ENCODE results near the gene PIGU. TPM values are rescaled to one million over a fixed set of nuclear protein-coding genes. Genes with fewer than 3 reads are reported as not detected.

Gene PIGU
- total RNA-seq, 2 donors from 2014 or later: 20.7 to 25.2 TPM

GRCh38 chr20:34582911-34583310 lies 94.0 kb downstream of the PIGU start:
- ATAC-seq (replicated peaks in 1 of 2): no peak
- no peak for DNase-seq
- Mint-ChIP-seq H3K4me3 (no peak overlapping the region), H3K27ac (no peak overlapping the region), H3K27me3 (ENCODE audit: low read depth) (no peaks in the 10 kb centered on the region), H3K36me3 (ENCODE audit: insufficient read depth in 2 of 2) (peaks cover 0 to 4% of the 10 kb centered on the region in 2 donors), H3K9me3 (no peaks in the 10 kb centered on the region), H3K4me1 (ENCODE audit: low read depth) (peaks cover 40% of the 10 kb centered on the region)

GRCh38 chr20:34582221-34582620 lies 94.7 kb downstream of the PIGU start:
- Mint-ChIP-seq H3K36me3 (ENCODE audit: insufficient read depth in 2 of 2) (peaks cover 0 to 4% of the 10 kb centered on the region in 2 donors), H3K4me1 (ENCODE audit: low read depth) (peaks cover 40% of the 10 kb centered on the region), H3K27me3 (ENCODE audit: low read depth) (no peaks in the 10 kb centered on the region), H3K4me3 (peak overlapping the region in 1 of 2 donors; percentile 67), H3K27ac (peak overlapping the region; percentile 88), H3K9me3 (no peaks in the 10 kb centered on the region)
- ATAC-seq (replicated peaks in 1 of 2): no peak
- no peak for DNase-seq

GRCh38 chr20:34581341-34582184 lies 95.3 kb downstream of the PIGU start:
- Mint-ChIP-seq H3K27ac (peak overlapping the region; percentile 88), H3K36me3 (ENCODE audit: insufficient read depth in 2 of 2) (peaks cover 0 to 4% of the 10 kb centered on the region in 2 donors), H3K4me3 (peak overlapping the region; percentile 67 to 74), H3K27me3 (ENCODE audit: low read depth) (no peaks in the 10 kb centered on the region), H3K4me1 (ENCODE audit: low read depth) (peaks cover 40% of the 10 kb centered on the region), H3K9me3 (no peaks in the 10 kb centered on the region)
- ATAC-seq (replicated peaks in 1 of 2) (peak; percentile 91 to 93), DNase-seq (peak; percentile 66 to 71)

- peak; percentile 34 to 37 for DNase-seq
- peak overlapping the region; percentile 42 to 49 for H3K4me3 Mint-ChIP-seq
- peak; percentile 49 to 56 for ATAC-seq (replicated peaks in 1 of 2)
- H3K9me3 Mint-ChIP-seq: no peaks in the 10 kb centered on the region
- peaks cover 40% of the 10 kb centered on the region for H3K4me1 Mint-ChIP-seq (ENCODE audit: low read depth)
- no peaks in the 10 kb centered on the region for H3K27me3 Mint-ChIP-seq (ENCODE audit: low read depth)
- peaks cover 0 to 6% of the 10 kb centered on the region in 2 donors for H3K36me3 Mint-ChIP-seq (ENCODE audit: insufficient read depth in 2 of 2)
- H3K27ac Mint-ChIP-seq: peak overlapping the region; percentile 90
Observed at GRCh38 chr20:34579979-34580940, 96.6 kb downstream of the PIGU start.

GRCh38 chr20:34579191-34579978 lies 97.5 kb downstream of the PIGU start:
- Mint-ChIP-seq H3K27me3 (ENCODE audit: low read depth) (no peaks in the 10 kb centered on the region), H3K36me3 (ENCODE audit: insufficient read depth in 2 of 2) (peaks cover 0 to 6% of the 10 kb centered on the region in 2 donors), H3K27ac (peak overlapping the region; percentile 90), H3K4me1 (ENCODE audit: low read depth) (peaks cover 40% of the 10 kb centered on the region), H3K9me3 (no peaks in the 10 kb centered on the region), H3K4me3 (peak overlapping the region in 1 of 2 donors; percentile 42)
- ATAC-seq (replicated peaks in 1 of 2) (no peak), DNase-seq (no peak)

GRCh38 chr20:34578521-34578920 lies 98.4 kb downstream of the PIGU start:
- ATAC-seq (replicated peaks in 1 of 2): no peak
- Mint-ChIP-seq H3K4me1 (ENCODE audit: low read depth) (peaks cover 40% of the 10 kb centered on the region), H3K9me3 (no peaks in the 10 kb centered on the region), H3K27me3 (ENCODE audit: low read depth) (no peaks in the 10 kb centered on the region), H3K36me3 (ENCODE audit: insufficient read depth in 2 of 2) (peaks cover 0 to 6% of the 10 kb centered on the region in 2 donors), H3K27ac (no peak overlapping the region), H3K4me3 (no peak overlapping the region)
- DNase-seq: no peak

GRCh38 chr20:34578025-34578424 lies 98.9 kb downstream of the PIGU start:
- Mint-ChIP-seq H3K4me3 (no peak overlapping the region), H3K36me3 (ENCODE audit: insufficient read depth in 2 of 2) (peaks cover 0 to 6% of the 10 kb centered on the region in 2 donors), H3K9me3 (no peaks in the 10 kb centered on the region), H3K4me1 (ENCODE audit: low read depth) (peaks cover 37% of the 10 kb centered on the region), H3K27ac (no peak overlapping the region), H3K27me3 (ENCODE audit: low read depth) (no peaks in the 10 kb centered on the region)
- no peak for DNase-seq
- no peak for ATAC-seq (replicated peaks in 1 of 2)

- no peak for ATAC-seq (replicated peaks in 1 of 2)
- Mint-ChIP-seq H3K27me3 (ENCODE audit: low read depth) (no peaks in the 10 kb centered on the region), H3K4me3 (no peak overlapping the region), H3K4me1 (ENCODE audit: low read depth) (peaks cover 27% of the 10 kb centered on the region), H3K36me3 (ENCODE audit: insufficient read depth in 2 of 2) (peaks cover 0 to 6% of the 10 kb centered on the region in 2 donors), H3K27ac (no peak overlapping the region), H3K9me3 (no peaks in the 10 kb centered on the region)
- no peak for DNase-seq
Observed at GRCh38 chr20:34577061-34577460, 99.8 kb downstream of the PIGU start.

DNA sequence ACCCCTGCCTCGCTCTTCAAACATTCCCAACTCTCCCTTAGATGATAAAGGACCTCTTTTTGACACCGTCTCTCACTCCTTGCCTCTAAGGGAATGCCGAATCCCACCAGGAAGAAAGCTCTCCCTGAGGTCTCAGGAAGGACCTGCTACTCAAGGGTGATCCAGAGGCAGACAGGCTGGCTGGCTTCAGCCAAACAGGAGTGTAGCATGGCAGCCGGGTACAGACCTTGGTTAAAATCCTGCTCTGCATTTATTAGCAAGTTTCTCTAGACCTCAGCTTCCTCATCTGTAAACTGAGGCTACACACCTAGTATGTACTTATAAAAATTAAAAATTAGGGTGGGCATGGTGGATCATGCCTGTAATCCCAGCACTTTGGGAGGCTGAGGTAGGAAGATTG lies 101.1 kb downstream of the PIGU start:
- no peaks in the 10 kb centered on the region for H3K9me3 Mint-ChIP-seq
- H3K27me3 Mint-ChIP-seq (ENCODE audit: low read depth): no peaks in the 10 kb centered on the region

GRCh38 chr20:34575271-34575670 lies 101.6 kb downstream of the PIGU start:
- H3K27ac Mint-ChIP-seq: no peak overlapping the region
- no peak overlapping the region for H3K4me3 Mint-ChIP-seq
- no peak for ATAC-seq (replicated peaks in 1 of 2)
- H3K27me3 Mint-ChIP-seq (ENCODE audit: low read depth): no peaks in the 10 kb centered on the region
- no peaks in the 10 kb centered on the region for H3K9me3 Mint-ChIP-seq
- H3K36me3 Mint-ChIP-seq (ENCODE audit: insufficient read depth in 2 of 2): peaks cover 2% of the 10 kb centered on the region in 2 donors
- DNase-seq: no peak
- peaks cover 9% of the 10 kb centered on the region for H3K4me1 Mint-ChIP-seq (ENCODE audit: low read depth)

More for the DNA sequence above, 101.1 kb downstream of the PIGU start:
- Mint-ChIP-seq H3K27ac (no peak overlapping the region), H3K4me3 (no peak overlapping the region), H3K36me3 (ENCODE audit: insufficient read depth in 2 of 2) (peaks cover 2 to 5% of the 10 kb centered on the region in 2 donors), H3K4me1 (ENCODE audit: low read depth) (peaks cover 14% of the 10 kb centered on the region)
- ATAC-seq (replicated peaks in 1 of 2) (no peak), DNase-seq (no peak)

GRCh38 chr20:34574861-34575260 lies 102.0 kb downstream of the PIGU start:
- Mint-ChIP-seq H3K36me3 (ENCODE audit: insufficient read depth in 2 of 2) (peaks cover 2% of the 10 kb centered on the region in 2 donors), H3K4me3 (no peak overlapping the region), H3K27ac (no peak overlapping the region), H3K9me3 (no peaks in the 10 kb centered on the region), H3K27me3 (ENCODE audit: low read depth) (no peaks in the 10 kb centered on the region), H3K4me1 (ENCODE audit: low read depth) (peaks cover 5% of the 10 kb centered on the region)
- DNase-seq (no peak), ATAC-seq (replicated peaks in 1 of 2) (no peak)

DNA sequence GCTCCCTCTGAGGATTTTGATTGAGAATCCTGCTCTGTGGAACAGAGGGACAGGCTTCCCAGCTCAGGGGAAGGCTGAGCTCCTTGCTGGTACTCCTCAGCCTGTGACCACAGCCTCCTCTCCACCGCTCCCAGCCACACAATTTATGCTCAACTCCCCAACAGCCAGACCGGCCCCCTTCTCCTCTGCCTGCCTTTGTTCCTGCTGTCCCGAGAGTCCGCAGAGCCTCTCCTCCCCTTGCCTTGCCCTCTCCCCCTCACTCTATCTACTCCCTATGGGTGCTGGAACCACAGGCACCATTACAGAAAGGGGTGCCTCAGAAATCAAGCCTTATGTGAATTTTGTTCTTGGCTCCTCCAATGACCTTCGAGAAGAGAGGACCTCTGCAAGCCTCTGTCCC lies 102.5 kb downstream of the PIGU start:
- Mint-ChIP-seq H3K4me3 (no peak overlapping the region), H3K27me3 (ENCODE audit: low read depth) (no peaks in the 10 kb centered on the region), H3K9me3 (no peaks in the 10 kb centered on the region), H3K4me1 (ENCODE audit: low read depth) (peaks cover under 1% of the 10 kb centered on the region), H3K36me3 (ENCODE audit: insufficient read depth in 2 of 2) (peaks cover 2% of the 10 kb centered on the region in 2 donors), H3K27ac (no peak overlapping the region)
- DNase-seq (no peak), ATAC-seq (replicated peaks in 1 of 2) (no peak)

Measured in activated T-cell treated with anti-CD3 and anti-CD28 coated beads, Interleukin-2, amount 50 U/mL, for 72 hours (primary cell).